Spleen (tissue), 7 donors: ENCODE measurements around the gene OSER1.

Experiments used
- CTCF ChIP-seq, 11 experiments: fragments of 200-600 bp in 7 of 11; fragments of 450-650 bp in 4 of 11; sonication (generic) in 4 of 11; IDR thresholded peaks in 8 of 11; conservative IDR thresholded peaks in 3 of 11; 1 replicate in 7 of 11; 2 replicates in 4 of 11; pipeline versions ENCODE4 v1.4.0 to v1.8.0; 2016 to 2021; ENCODE audit warnings: antibody characterized with exemption in 11 of 11, inconsistent platforms in 4 of 11, mild to moderate bottlenecking in 1 of 11
- POLR2A ChIP-seq, 3 donors: fragments of 450-650 bp; IDR thresholded peaks; one replicate each; pipeline ENCODE4 v1.5.1; 2017; ENCODE audit warnings: antibody characterized with exemption in 3 of 3, mild to moderate bottlenecking in 1 of 3
- donor health status: DM: no; HTN: no; CAD: no; lungs with moderate emphysema.
- donor health status: DM: no; HTN: no; CAD: no.
- donor health status: DM: no; HTN: no; CAD: no.

GRCh38 chr20:44207126-44207723, 3.3 kb downstream of the OSER1 start:
- TF ChIP-seq POLR2A (IDR thresholded peaks at IDR 0.05) (no peak), CTCF (IDR thresholded peaks at IDR 0.05 in 8 of 11, conservative IDR thresholded peaks at IDR 0.05 in 3 of 11) (no peak)
